H1 (cell line): ENCODE measurements around the gene WNK2. TPM values are rescaled to one million over a fixed set of nuclear protein-coding genes. Genes with fewer than 3 reads are reported as not detected.

ENCODE experiments used
- CTCF ChIA-PET: fragments of 300-600 bp; sonication (Branson Sonifier 250); formaldehyde crosslinking; loops from one replicate; lab custom pipeline; 2021; ENCODE audit not compliant: partially characterized antibody; lab: Charles Lee
- POLR2A ChIA-PET: fragments of 300-600 bp; sonication (Branson Sonifier 250); formaldehyde crosslinking; loops from one replicate; lab custom pipeline; 2021; ENCODE audit warnings: inconsistent platforms; ENCODE audit not compliant: partially characterized antibody; lab: Charles Lee
- DNase-seq, 2 experiments: peaks; one replicate each; pipeline versions ENCODE4 v3.0.0 to v3.0.0-alpha.2; 2010 to 2022; ENCODE audit warnings: low spot score in 2 of 2, low read depth in 1 of 2, mixed read lengths in 1 of 2
- FAIRE-seq: peaks from 2 replicates; lab custom pipeline; 2011; peaks lifted over from hg19 to GRCh38; lab: Jason Lieb, UNC
- H2AFZ ChIP-seq: 2 replicates; pipeline ENCODE4 v1.8.1; 2012; ENCODE audit warnings: low read length, inconsistent platforms
- H2AK5ac ChIP-seq: 2 replicates; pipeline ENCODE4 v1.6.1; 2013; ENCODE audit warnings: low read depth, low read length
- H2BK120ac ChIP-seq: replicated peaks from 2 replicates; pipeline ENCODE3; 2013; ENCODE audit warnings: low read depth, low read length, inconsistent platforms
- H2BK12ac ChIP-seq: 2 replicates; pipeline ENCODE4 v1.6.1; 2013; ENCODE audit warnings: low read depth, low read length
- H2BK15ac ChIP-seq: 2 replicates; pipeline ENCODE4 v1.6.1; 2013; ENCODE audit warnings: low read length
- H2BK20ac ChIP-seq: 2 replicates; pipeline ENCODE4 v1.6.1; 2013; ENCODE audit warnings: low read length
- H2BK5ac ChIP-seq: 2 replicates; pipeline ENCODE4 v1.6.1; 2013; ENCODE audit warnings: low read depth, low read length
- H3K14ac ChIP-seq: 2 replicates; pipeline ENCODE4 v1.6.1; 2013; ENCODE audit warnings: inconsistent platforms; ENCODE audit not compliant: insufficient read length
- H3K18ac ChIP-seq: 2 replicates; pipeline ENCODE4 v1.6.1; 2013; ENCODE audit warnings: low read length; ENCODE audit errors: extremely low read depth
- H3K23ac ChIP-seq: 2 replicates; pipeline ENCODE4 v1.6.1; 2013; ENCODE audit warnings: inconsistent platforms; ENCODE audit not compliant: insufficient read length
- H3K23me2 ChIP-seq: 2 replicates; pipeline ENCODE4 v1.6.1; 2013; ENCODE audit warnings: low read depth, low read length
- H3K27ac ChIP-seq: 2 replicates; pipeline ENCODE4 v1.6.1; 2011; ENCODE audit warnings: low read depth, low read length, inconsistent platforms
- H3K27me3 ChIP-seq, 4 experiments: replicated peaks in 1 of 4; 1 replicate in 1 of 4; 2 replicates in 3 of 4; pipeline versions ENCODE4 v1.6.1 to v1.8.1; 2011 to 2013; ENCODE audit warnings: low read length in 3 of 4, mild to moderate bottlenecking in 3 of 4, inconsistent platforms in 2 of 4, mixed read lengths in 2 of 4, moderate library complexity in 1 of 4; ENCODE audit not compliant: control insufficient read depth in 3 of 4, insufficient read depth in 3 of 4; ENCODE audit errors: extremely low read depth in 1 of 4
- H3K36me3 ChIP-seq, 4 experiments: 2 replicates each; pipeline versions ENCODE4 v1.6.1 to v1.8.1; 2011 to 2013; ENCODE audit warnings: mild to moderate bottlenecking in 4 of 4, low read length in 3 of 4, moderate library complexity in 2 of 4, control low read depth in 1 of 4, inconsistent platforms in 1 of 4; ENCODE audit not compliant: insufficient read depth in 4 of 4, control insufficient read depth in 2 of 4
- H3K4ac ChIP-seq: replicated peaks from 2 replicates; pipeline ENCODE3; 2013; ENCODE audit warnings: low read length, low read depth, mixed read lengths, inconsistent platforms; ENCODE audit not compliant: insufficient read length
- H3K4me1 ChIP-seq, 4 experiments: replicated peaks in 1 of 4; 1 replicate in 1 of 4; 2 replicates in 3 of 4; pipeline versions ENCODE4 v1.6.1 to v1.8.1; 2011 to 2013; ENCODE audit warnings: low read length in 3 of 4, inconsistent platforms in 2 of 4, mixed read lengths in 1 of 4; ENCODE audit not compliant: insufficient read depth in 4 of 4, control insufficient read depth in 3 of 4
- H3K4me2 ChIP-seq, 2 experiments: 2 replicates each; pipeline versions ENCODE4 v1.6.1 to v1.8.1; 2011 to 2013; ENCODE audit warnings: low read depth in 2 of 2, low read length in 2 of 2, control low read depth in 1 of 2, inconsistent platforms in 1 of 2, mild to moderate bottlenecking in 1 of 2; ENCODE audit not compliant: insufficient read depth in 1 of 2
- H3K4me3 ChIP-seq, 4 experiments: fragments of 200-600, 300-600 bp in 1 of 4; sonication (generic), shearing (Covaris generic), sonication (Bioruptor Twin) in 1 of 4; 2 replicates each; pipeline versions ENCODE4 v1.5.1 to v1.8.1; 2011 to 2016; ENCODE audit warnings: low read length in 4 of 4, low read depth in 3 of 4, control low read depth in 2 of 4, inconsistent platforms in 2 of 4, mild to moderate bottlenecking in 2 of 4, mixed read lengths in 1 of 4, moderate library complexity in 1 of 4; ENCODE audit not compliant: insufficient read depth in 2 of 4; ENCODE audit errors: extremely low read depth in 1 of 4
- H3K56ac ChIP-seq: replicated peaks from 2 replicates; pipeline ENCODE3; 2013; ENCODE audit warnings: low read depth, mild to moderate bottlenecking, mixed read lengths, low read length, inconsistent platforms; ENCODE audit not compliant: insufficient read length
- H3K79me1 ChIP-seq: 2 replicates; pipeline ENCODE4 v1.6.1; 2013; ENCODE audit warnings: low read depth, low read length, control low read depth
- H3K79me2 ChIP-seq, 2 experiments: 2 replicates each; pipeline versions ENCODE4 v1.6.1 to v1.8.1; 2012 to 2013; ENCODE audit warnings: low read length in 2 of 2, mild to moderate bottlenecking in 2 of 2, inconsistent platforms in 1 of 2; ENCODE audit not compliant: insufficient read depth in 2 of 2, control insufficient read depth in 1 of 2
- H3K9ac ChIP-seq, 4 experiments: replicated peaks in 1 of 4; 1 replicate in 1 of 4; 2 replicates in 3 of 4; pipeline versions ENCODE4 v1.6.1 to v1.8.1; 2011 to 2013; ENCODE audit warnings: low read depth in 3 of 4, low read length in 3 of 4, control low read depth in 2 of 4, mild to moderate bottlenecking in 2 of 4, moderate library complexity in 2 of 4, inconsistent platforms in 1 of 4; ENCODE audit errors: extremely low read depth in 1 of 4
- H3K9me3 ChIP-seq, 2 experiments: 2 replicates each; pipeline versions ENCODE4 v1.6.1 to v1.8.1; 2012 to 2013; ENCODE audit warnings: mild to moderate bottlenecking in 2 of 2, moderate library complexity in 2 of 2, control low read depth in 1 of 2, inconsistent platforms in 1 of 2, low read depth in 1 of 2, low read length in 1 of 2, mixed read lengths in 1 of 2; ENCODE audit not compliant: insufficient read depth in 2 of 2
- H4K20me1 ChIP-seq, 2 experiments: replicated peaks in 1 of 2; 2 replicates each; pipeline versions ENCODE3 to v1.8.1; 2011 to 2013; ENCODE audit warnings: inconsistent platforms in 2 of 2, low read length in 2 of 2, mild to moderate bottlenecking in 1 of 2; ENCODE audit not compliant: insufficient read depth in 2 of 2, control insufficient read depth in 1 of 2
- H4K5ac ChIP-seq: 2 replicates; pipeline ENCODE4 v1.6.1; 2013; ENCODE audit warnings: low read length, low read depth, mixed read lengths, inconsistent platforms; ENCODE audit not compliant: insufficient read length
- H4K8ac ChIP-seq: 2 replicates; pipeline ENCODE4 v1.8.0; 2013; ENCODE audit warnings: mild to moderate bottlenecking, moderate library complexity, low read length, inconsistent platforms; ENCODE audit not compliant: insufficient read depth; ENCODE audit errors: extremely low read depth
- H4K91ac ChIP-seq: replicated peaks from 2 replicates; pipeline ENCODE3; 2013; ENCODE audit warnings: low read length, mixed read lengths, inconsistent platforms; ENCODE audit not compliant: insufficient read length
- HDAC2 ChIP-seq, 2 experiments: fragments of 300-600 bp in 1 of 2; sonication (generic) in 1 of 2; IDR thresholded peaks; 2 replicates each; pipeline ENCODE4 v1.6.1; 2011 to 2012; ENCODE audit warnings: low read depth in 2 of 2, low read length in 2 of 2, mild to moderate bottlenecking in 2 of 2, moderate library complexity in 2 of 2, borderline replicate concordance in 1 of 2, inconsistent platforms in 1 of 2
- PHF8 ChIP-seq: fragments of 200-600 bp; sonication (generic); conservative IDR thresholded peaks from 2 replicates; pipeline ENCODE4 v1.7.1; 2012; ENCODE audit warnings: low read depth, mild to moderate bottlenecking, inconsistent platforms, low read length, moderate library complexity
- POU5F1 ChIP-seq: IDR thresholded peaks from 2 replicates; pipeline ENCODE4 v1.6.1; 2011; ENCODE audit warnings: low read depth, mild to moderate bottlenecking, low read length, moderate library complexity
- RAD21 ChIP-seq, 2 experiments: IDR thresholded peaks in 1 of 2; conservative IDR thresholded peaks in 1 of 2; 2 replicates each; pipeline ENCODE4 v1.6.1; 2011; ENCODE audit warnings: low read depth in 2 of 2, low read length in 2 of 2, improper control_type of control experiment in 1 of 2, inconsistent platforms in 1 of 2, mild to moderate bottlenecking in 1 of 2, moderate library complexity in 1 of 2
- RBBP5 ChIP-seq: IDR thresholded peaks from 2 replicates; pipeline ENCODE4 v1.7.1; 2012; ENCODE audit warnings: low read depth, mild to moderate bottlenecking, inconsistent platforms, low read length, moderate library complexity, borderline replicate concordance
- RNF2 ChIP-seq: fragments of 200-900, 300-1000 bp; sonication (generic); IDR thresholded peaks from 2 replicates; pipeline ENCODE4 v1.7.1; 2016; ENCODE audit warnings: borderline replicate concordance, low read depth, mild to moderate bottlenecking, antibody characterized with exemption, low read length; ENCODE audit not compliant: poor library complexity, severe bottlenecking; ENCODE audit errors: missing control alignments
- SIRT6 ChIP-seq: IDR thresholded peaks from one replicate; pipeline ENCODE4 v1.7.1; 2012; ENCODE audit warnings: low read length, inconsistent platforms
- SP1 ChIP-seq: IDR thresholded peaks from 2 replicates; pipeline ENCODE4 v1.6.1; 2011; ENCODE audit warnings: low read depth, low read length
- WGBS, 2 experiments: shearing (Covaris generic) in 1 of 2; methylation state at CpG; one replicate each; pipeline versions ENCODE4 v1.1.6 to v1.1.7; 2013 to 2015; ENCODE audit warnings: low lambda C conversion rate in 2 of 2, mixed read lengths in 2 of 2, inconsistent platforms in 1 of 2, low coverage in 1 of 2, missing lambda C conversion rate in 1 of 2; ENCODE audit not compliant: insufficient replicate concordance in 2 of 2, insufficient coverage in 1 of 2, insufficient read length in 1 of 2; ENCODE audit errors: extremely low coverage in 1 of 2, missing lambda C conversion rate in 1 of 2; 5-methylcytosine and 5-hydroxymethylcytosine counted together
- polyA plus RNA-seq, 7 experiments: library from polyadenylated mRNA; depleted of rRNA in 3 of 7; stranded (reverse) in 5 of 7; unstranded in 2 of 7; fragments of >200 nt in 5 of 7; fragments of 200-250 nt in 2 of 7; gene quantifications; 1 replicate in 5 of 7; 2 replicates in 1 of 7; 4 replicates in 1 of 7; pipeline versions ENCODE4 v1.2.1 to v1.2.3, GENCODE V29; 2011 to 2013; ENCODE audit warnings: missing spikeins in 2 of 7, mixed read lengths in 2 of 7
- total RNA-seq: library from RNA; stranded (reverse); fragmentation: NEBNext Ultra II Directional; extraction: Animal tissue kit (Norgen Biotek cat#: 25700); gene quantifications from 2 replicates; pipeline ENCODE4 v1.2.1, GENCODE V29; 2021

WNK2 gene
- total and polyA plus RNA-seq, 2 of the 8 experiments (the other 6 are each of a cell fraction or from before 2014, with no cell fraction given) = 12.0 to 87.2 TPM

DNA sequence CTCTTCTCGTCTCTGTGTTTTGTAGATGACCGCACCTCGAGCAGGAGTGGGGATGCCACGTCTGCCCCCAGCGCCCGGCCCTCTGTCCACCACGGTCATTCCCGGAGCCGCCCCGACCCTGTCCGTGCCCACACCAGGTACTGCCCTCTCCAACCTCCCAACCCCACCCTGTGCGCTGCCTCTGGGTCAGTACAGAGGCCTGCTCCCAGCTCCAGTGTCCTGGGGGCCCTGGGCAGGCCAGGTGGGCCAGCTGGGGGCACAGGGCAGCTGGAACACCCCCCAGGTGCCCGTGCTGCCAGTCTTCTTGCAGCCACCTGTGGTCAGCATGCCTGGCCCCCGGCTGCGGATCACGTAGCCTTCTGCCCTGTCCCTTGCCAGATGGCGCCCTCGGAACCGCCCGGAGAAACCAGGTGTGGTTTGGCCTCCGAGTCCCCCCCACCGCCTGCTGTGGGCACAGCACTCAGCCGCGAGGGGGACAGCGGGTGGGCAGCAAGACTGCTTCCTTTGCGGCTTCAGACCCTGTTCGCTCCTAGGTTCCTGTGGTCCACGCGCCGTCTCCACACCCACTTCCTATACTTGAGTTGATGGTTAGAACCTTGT, 133.7 kb downstream of the WNK2 start:
- Histone ChIP-seq H3K4ac (no peak overlapping the region), H3K14ac (no peak overlapping the region), H4K5ac (no peak overlapping the region), H3K9ac (no peak overlapping the region), H2BK20ac (no peak overlapping the region), H2BK120ac (no peak overlapping the region), H3K79me2 (no peaks in the 10 kb centered on the region), H3K9me3 (peaks cover 21 to 44% of the 10 kb centered on the region in 2 experiments), H3K4me2 (no peak overlapping the region), H4K8ac (no peak overlapping the region), H3K36me3 (peaks cover 0 to 15% (median 4%) of the 10 kb centered on the region in 4 experiments; a peak in 3 of 8 replicates), H3K27ac (no peak overlapping the region), H4K91ac (no peak overlapping the region), H3K4me1 (no peaks in the 10 kb centered on the region), H3K27me3 (no peaks in the 10 kb centered on the region), H2AK5ac (no peak overlapping the region), H3K56ac (no peak overlapping the region), H2BK15ac (no peak overlapping the region), H2BK5ac (no peak overlapping the region), H3K23ac (no peak overlapping the region), H4K20me1 (no peaks in the 10 kb centered on the region), H2BK12ac (no peak overlapping the region), H2AFZ (no peak overlapping the region), H3K79me1 (no peaks in the 10 kb centered on the region), H3K23me2 (no peaks in the 10 kb centered on the region; the same call in 1 of the 2 replicates), H3K18ac (no peak overlapping the region), H3K4me3 (no peak overlapping the region)
- POLR2A ChIA-PET = interaction anchor here (1.1 kb wide), 1 partner anchor 9 kb away, joined by 3 read pairs; no protein-coding TSS in a partner anchor
- CTCF ChIA-PET = interaction anchor here (1.2 to 1.7 kb wide), 3 partner anchors 9 to 15 kb away, joined by 3 to 5 read pairs (median 5); no protein-coding TSS in a partner anchor
- WGBS, 2 experiments = 93% methylated on average over 23 of the region's 30 CpGs; no CpG with 5 or more reads in 1 of the 2 experiments
- no peak for DNase-seq
- FAIRE-seq = no peak
- TF ChIP-seq PHF8 = no peak
- no peak for TF ChIP-seq SP1
- TF ChIP-seq RBBP5 = no peak
- TF ChIP-seq POU5F1 = no peak
- no peak for TF ChIP-seq RNF2
- TF ChIP-seq RAD21 (IDR thresholded peaks at IDR 0.05 in 1 of 2, conservative IDR thresholded peaks at IDR 0.05 in 1 of 2; ENCODE audit: low read depth in 2 of 2, low read length in 2 of 2) = no peak
- no peak for TF ChIP-seq SIRT6
- no peak for TF ChIP-seq HDAC2 (IDR thresholded peaks at IDR 0.05; ENCODE audit: borderline replicate concordance in 1 of 2, low read depth in 2 of 2, low read length in 2 of 2)
